MM.1S (cell line): ENCODE measurements around the gene TMPRSS6.

Source experiments
- DNase-seq: peaks from one replicate; pipeline ENCODE4 v3.0.0-alpha.2; 2015
- H2AFZ ChIP-seq: fragments of 300-600 bp; sonication (generic); 2 replicates; pipeline ENCODE4 v1.6.0; 2016; ENCODE audit warnings: antibody characterized with exemption, low read length
- H3F3A ChIP-seq: fragments of 300-600 bp; sonication (generic); 2 replicates; pipeline ENCODE4 v1.6.1; 2016; ENCODE audit warnings: mild to moderate bottlenecking, antibody characterized with exemption, low read length, moderate library complexity, mixed read lengths; ENCODE audit not compliant: insufficient read depth
- H3K27ac ChIP-seq: fragments of 300-600 bp; sonication (generic); 2 replicates; pipeline ENCODE4 v1.5.1; 2016; ENCODE audit warnings: mild to moderate bottlenecking, low read length
- H3K27me3 ChIP-seq: fragments of 300-600 bp; sonication (generic); replicated peaks from 2 replicates; pipeline ENCODE4 v1.6.0; 2016; ENCODE audit warnings: low read length; ENCODE audit not compliant: insufficient read depth
- H3K36me3 ChIP-seq: fragments of 300-600 bp; sonication (generic); replicated peaks from 2 replicates; pipeline ENCODE4 v1.6.1; 2016; ENCODE audit warnings: mild to moderate bottlenecking, low read length, mixed read lengths; ENCODE audit not compliant: insufficient read depth
- H3K4me1 ChIP-seq: fragments of 300-600 bp; sonication (generic); 2 replicates; pipeline ENCODE4 v1.6.1; 2016; ENCODE audit warnings: low read length, mixed read lengths
- H3K4me2 ChIP-seq: fragments of 300-600 bp; sonication (generic); 2 replicates; pipeline ENCODE4 v1.6.0; 2016; ENCODE audit warnings: low read depth, low read length
- H3K4me3 ChIP-seq: fragments of 300-600 bp; sonication (generic); 2 replicates; pipeline ENCODE4 v1.5.1; 2016; ENCODE audit warnings: low read length, mixed read lengths
- H3K79me2 ChIP-seq: fragments of 300-600 bp; sonication (generic); 2 replicates; pipeline ENCODE4 v1.6.1; 2016; ENCODE audit warnings: mixed run types, low read length, mixed read lengths
- H3K9ac ChIP-seq: fragments of 300-600 bp; sonication (generic); 2 replicates; pipeline ENCODE4 v1.6.1; 2016; ENCODE audit warnings: low read length, mixed read lengths
- H3K9me2 ChIP-seq: fragments of 300-600 bp; sonication (generic); replicated peaks from 2 replicates; pipeline ENCODE4 v1.6.1; 2016; ENCODE audit warnings: mild to moderate bottlenecking, low read length, mixed read lengths; ENCODE audit not compliant: insufficient read depth
- H3K9me3 ChIP-seq: fragments of 300-600 bp; sonication (generic); replicated peaks from 2 replicates; pipeline ENCODE4 v1.6.1; 2016; ENCODE audit warnings: mild to moderate bottlenecking, low read length, mixed read lengths; ENCODE audit not compliant: insufficient read depth
- H4K20me1 ChIP-seq: fragments of 300-600 bp; sonication (generic); 2 replicates; pipeline ENCODE4 v1.6.1; 2016; ENCODE audit warnings: mild to moderate bottlenecking, low read length, moderate library complexity, mixed read lengths; ENCODE audit not compliant: insufficient read depth
- EZH2 ChIP-seq: fragments of 300-600 bp; sonication (generic); optimal IDR thresholded peaks from 2 replicates; pipeline ENCODE3; 2017; ENCODE audit warnings: low read depth, mild to moderate bottlenecking, antibody characterized with exemption, low read length, mixed read lengths
- EZH2phosphoT487 ChIP-seq: fragments of 300-600 bp; sonication (generic); IDR thresholded peaks from 2 replicates; pipeline ENCODE4 v1.6.1; 2018; ENCODE audit warnings: antibody characterized with exemption, low read length
- TF ChIP-seq, protein P1 (sequence below): fragments of 300-600 bp; sonication (generic); IDR thresholded peaks from 2 replicates; pipeline ENCODE4 v1.5.1; 2016; ENCODE audit warnings: antibody characterized with exemption, low read length, mixed read lengths

TMPRSS6 gene

DNA sequence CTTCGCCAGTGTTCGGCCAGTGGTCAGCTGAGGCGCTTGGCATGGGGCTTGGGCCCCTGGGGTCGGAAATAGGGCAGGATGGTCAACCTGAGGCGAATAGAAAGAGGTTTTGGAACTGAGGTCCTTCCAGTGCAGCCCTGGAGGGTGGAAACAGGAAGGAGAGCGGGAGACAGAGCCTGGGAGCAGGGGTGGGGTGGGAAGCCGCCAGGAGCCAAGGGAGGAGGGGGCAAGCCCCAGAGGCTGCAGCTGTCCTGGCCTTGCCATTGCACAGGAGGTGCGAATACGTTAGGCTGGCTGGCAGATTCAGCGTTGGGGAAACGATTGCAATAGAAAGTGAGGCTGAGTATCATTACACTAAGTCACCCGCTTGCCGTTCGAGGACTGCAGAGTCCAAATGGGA is 71.8 kb downstream of the TMPRSS6 start:
- H3K36me3 ChIP-seq: no peaks in the 10 kb centered on the region
- H3F3A ChIP-seq: no peaks in the 10 kb centered on the region
- H3K9ac ChIP-seq: no peak overlapping the region
- H3K4me3 ChIP-seq: no peak overlapping the region
- no peaks in the 10 kb centered on the region for H3K9me3 ChIP-seq
- TF ChIP-seq EZH2phosphoT487 (no peak), EZH2 (no peak)
- TF ChIP-seq, protein P1, sequence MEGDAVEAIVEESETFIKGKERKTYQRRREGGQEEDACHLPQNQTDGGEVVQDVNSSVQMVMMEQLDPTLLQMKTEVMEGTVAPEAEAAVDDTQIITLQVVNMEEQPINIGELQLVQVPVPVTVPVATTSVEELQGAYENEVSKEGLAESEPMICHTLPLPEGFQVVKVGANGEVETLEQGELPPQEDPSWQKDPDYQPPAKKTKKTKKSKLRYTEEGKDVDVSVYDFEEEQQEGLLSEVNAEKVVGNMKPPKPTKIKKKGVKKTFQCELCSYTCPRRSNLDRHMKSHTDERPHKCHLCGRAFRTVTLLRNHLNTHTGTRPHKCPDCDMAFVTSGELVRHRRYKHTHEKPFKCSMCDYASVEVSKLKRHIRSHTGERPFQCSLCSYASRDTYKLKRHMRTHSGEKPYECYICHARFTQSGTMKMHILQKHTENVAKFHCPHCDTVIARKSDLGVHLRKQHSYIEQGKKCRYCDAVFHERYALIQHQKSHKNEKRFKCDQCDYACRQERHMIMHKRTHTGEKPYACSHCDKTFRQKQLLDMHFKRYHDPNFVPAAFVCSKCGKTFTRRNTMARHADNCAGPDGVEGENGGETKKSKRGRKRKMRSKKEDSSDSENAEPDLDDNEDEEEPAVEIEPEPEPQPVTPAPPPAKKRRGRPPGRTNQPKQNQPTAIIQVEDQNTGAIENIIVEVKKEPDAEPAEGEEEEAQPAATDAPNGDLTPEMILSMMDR: no peak
- H3K79me2 ChIP-seq: no peaks in the 10 kb centered on the region
- peaks cover 35% of the 10 kb centered on the region for H3K27me3 ChIP-seq
- no peak overlapping the region for H2AFZ ChIP-seq
- H3K9me2 ChIP-seq: no peaks in the 10 kb centered on the region
- DNase-seq: no peak
- no peaks in the 10 kb centered on the region for H3K4me1 ChIP-seq
- no peaks in the 10 kb centered on the region for H4K20me1 ChIP-seq
- H3K27ac ChIP-seq: no peak overlapping the region
- H3K4me2 ChIP-seq: no peak overlapping the region

DNA sequence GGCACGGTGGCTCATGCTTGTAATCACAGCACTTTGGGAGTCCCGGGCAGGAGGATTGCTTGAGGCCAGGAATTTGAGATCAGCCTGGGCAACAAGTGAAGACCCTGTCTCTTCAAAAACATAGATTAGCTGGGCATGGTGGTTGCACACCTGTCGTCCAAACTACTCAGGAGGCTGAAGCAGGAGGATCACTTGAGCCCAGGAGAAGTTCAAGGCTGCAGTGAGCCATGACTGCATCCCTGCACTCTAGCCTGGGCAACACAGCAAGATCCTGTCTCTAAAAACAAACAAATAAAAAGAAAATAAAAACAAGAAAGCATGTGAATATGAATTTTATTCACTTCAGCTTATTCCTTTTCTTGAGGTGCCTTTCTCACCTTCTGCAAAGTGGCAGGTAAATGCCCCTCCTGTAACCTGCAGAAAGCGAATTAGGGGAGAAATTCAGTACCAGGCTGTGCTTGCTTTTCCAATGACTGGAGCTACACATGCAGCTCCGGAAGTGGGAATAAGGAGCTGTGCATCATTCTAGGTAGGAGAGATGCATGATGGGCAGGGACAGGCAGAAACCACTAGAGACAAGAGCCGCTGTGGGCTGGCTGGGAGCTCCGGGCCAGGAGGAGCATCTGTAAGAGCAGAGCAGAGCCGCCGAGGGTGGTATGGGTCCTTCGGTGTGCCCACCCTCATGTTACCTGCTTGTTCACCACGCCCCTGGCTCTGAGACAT is 72.7 kb downstream of the TMPRSS6 start:
- H3K9me3 ChIP-seq: no peaks in the 10 kb centered on the region
- no peaks in the 10 kb centered on the region for H4K20me1 ChIP-seq
- no peaks in the 10 kb centered on the region for H3K36me3 ChIP-seq
- H3K9me2 ChIP-seq: no peaks in the 10 kb centered on the region
- no peak for DNase-seq
- no peak overlapping the region for H3K27ac ChIP-seq
- peaks cover 35% of the 10 kb centered on the region for H3K27me3 ChIP-seq
- H3K4me2 ChIP-seq: no peak overlapping the region
- no peak overlapping the region for H3K9ac ChIP-seq
- no peaks in the 10 kb centered on the region for H3F3A ChIP-seq
- H3K79me2 ChIP-seq: no peaks in the 10 kb centered on the region
- no peak overlapping the region for H2AFZ ChIP-seq
- no peak overlapping the region for H3K4me3 ChIP-seq
- TF ChIP-seq EZH2phosphoT487 (no peak), EZH2 (no peak)
- TF ChIP-seq, protein P1: no peak
- H3K4me1 ChIP-seq: no peaks in the 10 kb centered on the region

DNA sequence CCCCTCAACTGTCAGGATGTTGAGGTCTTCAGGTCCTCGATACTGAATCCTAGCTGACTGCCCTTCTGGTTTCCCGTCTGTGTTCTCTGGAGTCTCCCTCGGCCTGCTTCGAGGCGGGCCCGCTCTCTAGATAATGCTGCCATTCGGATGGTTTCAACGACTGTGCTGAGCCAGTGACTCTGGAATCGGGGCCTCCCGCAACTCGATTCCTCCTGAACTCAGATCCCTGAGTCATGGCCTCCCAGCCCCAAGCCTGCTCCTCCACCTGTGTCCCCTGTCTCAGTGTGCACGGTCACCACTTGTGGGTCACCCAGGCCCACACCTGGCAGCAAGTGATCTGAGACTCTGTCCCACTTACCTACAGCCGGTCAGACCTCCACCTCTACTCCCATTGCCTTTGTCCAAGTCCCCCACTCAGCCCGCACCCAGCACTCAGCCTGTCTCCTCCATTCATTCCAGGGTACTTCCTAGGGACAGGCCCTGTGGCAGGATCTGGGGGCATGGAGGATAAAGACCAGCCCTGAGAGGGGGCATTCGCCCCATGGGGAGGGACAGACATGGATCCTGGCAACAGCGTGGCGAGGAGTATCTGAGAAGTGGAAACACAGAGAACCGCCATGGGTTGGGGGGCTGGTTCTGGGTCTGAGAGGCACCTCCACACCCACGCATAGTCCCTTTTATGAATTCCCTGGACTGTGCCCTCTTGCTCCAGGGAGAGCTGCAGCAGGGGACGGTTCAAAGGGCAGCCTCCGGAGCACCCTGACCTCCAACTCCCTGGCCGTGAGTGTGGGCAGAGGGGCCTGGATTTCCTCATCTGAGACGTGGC is 75.7 kb downstream of the TMPRSS6 start:
- no peak overlapping the region for H3K4me3 ChIP-seq
- TF ChIP-seq, protein P1: no peak
- TF ChIP-seq EZH2 (no peak), EZH2phosphoT487 (no peak)
- H3K4me2 ChIP-seq: no peak overlapping the region
- no peaks in the 10 kb centered on the region for H3K9me2 ChIP-seq
- no peaks in the 10 kb centered on the region for H3K36me3 ChIP-seq
- peaks cover 27% of the 10 kb centered on the region for H3K27me3 ChIP-seq
- no peaks in the 10 kb centered on the region for H3K9me3 ChIP-seq
- H3K79me2 ChIP-seq: no peaks in the 10 kb centered on the region
- no peaks in the 10 kb centered on the region for H4K20me1 ChIP-seq
- H3K9ac ChIP-seq: no peak overlapping the region
- no peaks in the 10 kb centered on the region for H3F3A ChIP-seq
- H3K27ac ChIP-seq: no peak overlapping the region
- DNase-seq: no peak
- H2AFZ ChIP-seq: no peak overlapping the region
- H3K4me1 ChIP-seq: no peaks in the 10 kb centered on the region
